ENCODE results near the gene RFX1.

GRCh38 chr19:14028901-14029300 lies 22.8 kb upstream of the RFX1 start:
- TF ChIP-seq CTCF (IDR thresholded peaks at IDR 0.05) (no peak), POLR2AphosphoS5 (IDR thresholded peaks at IDR 0.05) (no peak)
